Measurements from ENCODE around the gene ADAMTS5.

The ADAMTS5 gene

GRCh38 chr21:26948194-26948593 lies 18.7 kb downstream of the ADAMTS5 start:
- no peak for DNase-seq (ENCODE audit: low read depth in 2 of 2)

GRCh38 chr21:26946744-26947446 lies 20.0 kb downstream of the ADAMTS5 start:
- DNase-seq (ENCODE audit: low read depth in 2 of 2), result no peak

DNA sequence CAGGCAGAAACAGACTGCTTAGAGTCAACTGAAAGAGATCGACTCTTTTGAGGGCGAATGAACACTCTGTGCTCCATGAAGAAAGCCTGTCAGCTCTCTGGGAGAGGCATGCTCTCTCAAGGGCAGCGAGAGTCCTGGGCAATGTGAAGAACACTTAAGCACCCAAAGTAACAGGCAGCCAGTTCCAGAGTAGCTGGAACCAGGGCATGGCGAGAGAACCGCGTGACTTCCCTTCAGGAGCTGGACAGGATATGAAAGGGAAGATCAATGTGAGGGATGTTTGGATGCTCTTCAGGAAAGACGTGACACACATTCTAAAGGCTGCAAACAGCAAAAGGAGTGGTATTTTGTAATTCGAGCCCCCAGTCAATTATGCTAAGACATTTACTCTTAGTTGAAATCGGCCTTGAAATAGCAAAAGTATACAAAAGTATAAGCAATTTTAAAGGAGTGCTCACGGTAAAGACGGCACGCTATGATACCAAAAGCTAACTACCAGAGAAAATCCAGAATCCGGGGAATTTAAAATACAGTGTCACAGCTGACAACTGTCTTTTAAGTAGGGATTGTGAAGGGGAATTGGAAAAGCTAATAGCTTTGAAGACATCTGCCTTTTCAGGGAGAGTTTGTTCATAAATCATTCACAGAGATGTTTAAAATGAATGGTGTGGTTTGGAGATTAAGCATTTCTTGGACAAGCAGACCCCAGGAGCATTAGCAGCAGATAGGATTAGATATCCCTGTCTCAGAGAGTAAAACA lies 20.8 kb downstream of the ADAMTS5 start:
- no peak for DNase-seq (ENCODE audit: low read depth in 2 of 2)

- no peak for DNase-seq (ENCODE audit: low read depth in 2 of 2)
Observed at GRCh38 chr21:26943921-26944320, 23.0 kb downstream of the ADAMTS5 start.

DNA sequence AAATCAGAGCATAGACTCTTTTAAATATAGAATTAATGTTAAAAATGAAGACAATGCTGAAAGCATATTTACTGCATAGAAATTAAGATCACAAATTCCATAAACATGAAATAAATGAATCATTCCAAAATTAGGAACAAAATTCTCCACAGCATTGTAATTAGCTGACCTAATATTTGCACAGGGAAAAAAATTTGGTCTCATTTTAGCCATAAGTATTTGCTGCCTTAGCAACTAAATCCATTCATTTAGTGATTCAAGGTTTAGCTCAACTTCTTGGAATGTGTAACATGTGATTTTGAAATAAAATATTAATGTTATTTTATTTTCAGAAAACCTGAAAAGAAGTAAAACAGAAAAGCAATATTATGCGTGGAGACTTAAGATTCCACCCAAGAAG lies 25.5 kb downstream of the ADAMTS5 start:
- no peak for DNase-seq (ENCODE audit: low read depth in 2 of 2)

DNA sequence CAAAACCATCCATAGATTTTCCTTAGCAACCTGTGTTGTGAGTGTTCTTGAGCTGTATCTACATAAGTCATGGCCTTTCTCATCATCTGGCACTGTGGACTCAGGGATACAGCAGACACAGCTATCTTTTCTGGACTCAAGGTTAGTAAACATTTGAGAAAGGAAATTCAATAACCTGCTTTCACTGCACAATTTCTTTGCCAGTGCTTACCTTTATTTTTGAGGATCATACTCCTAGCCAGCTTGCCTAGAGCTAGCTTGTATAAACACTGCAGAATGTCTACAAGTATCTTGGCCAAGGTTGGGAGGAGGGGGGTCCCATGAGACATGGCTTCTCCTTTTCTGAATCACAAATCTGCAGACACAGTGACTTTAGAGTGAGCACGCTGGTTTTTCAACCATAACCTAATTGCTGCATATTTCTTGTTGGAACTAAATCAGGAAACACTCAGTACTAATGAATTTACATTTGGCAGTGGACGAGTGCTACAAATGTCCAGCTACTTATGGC lies 27.2 kb downstream of the ADAMTS5 start:
- no peak for DNase-seq (ENCODE audit: low read depth in 2 of 2)

DNA sequence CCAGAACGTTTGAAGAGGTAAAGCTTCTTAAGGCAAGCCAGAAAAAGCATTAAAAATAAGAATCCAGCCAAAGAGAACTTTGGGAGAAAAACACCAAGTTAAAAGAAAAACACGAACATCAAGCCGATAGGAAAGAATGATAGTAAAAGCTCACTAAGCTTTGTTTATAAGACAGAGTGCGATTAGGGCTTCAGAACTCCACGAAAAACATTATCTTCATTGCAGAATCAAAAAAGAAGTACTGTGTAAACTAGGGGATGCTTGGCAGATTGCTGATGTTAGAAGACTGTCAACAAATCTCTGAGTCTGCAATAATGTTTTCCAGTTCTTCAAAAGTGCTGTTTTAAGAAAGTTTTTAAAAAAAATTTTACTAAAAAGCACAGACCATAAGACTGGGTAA lies 30.2 kb downstream of the ADAMTS5 start:
- DNase-seq (ENCODE audit: low read depth in 2 of 2), result no peak

- no peak for DNase-seq (ENCODE audit: low read depth in 2 of 2)
Observed at GRCh38 chr21:26935977-26936376, 30.9 kb downstream of the ADAMTS5 start.

DNA sequence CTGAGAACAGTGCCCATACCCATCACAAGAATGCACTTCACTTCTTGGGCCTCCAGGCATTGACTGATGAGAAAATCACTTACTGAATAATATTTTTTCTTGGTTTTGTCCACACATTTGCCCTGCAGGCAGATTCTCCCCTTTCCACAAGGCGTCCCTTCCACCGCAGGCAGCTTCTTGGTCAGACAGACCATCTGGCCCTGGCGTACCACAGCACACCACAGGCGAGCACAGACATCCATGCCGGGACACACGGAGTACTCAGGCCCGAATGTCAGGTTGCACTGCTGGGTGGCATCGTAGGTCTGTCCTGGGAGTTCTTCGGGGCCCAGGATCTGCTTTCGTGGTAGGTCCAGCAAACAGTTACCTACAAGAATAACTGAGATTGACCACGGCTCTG lies 32.5 kb downstream of the ADAMTS5 start:
- no peak for DNase-seq (ENCODE audit: low read depth in 2 of 2)

GRCh38 chr21:26933448-26933847 lies 33.4 kb downstream of the ADAMTS5 start:
- no peak for DNase-seq (ENCODE audit: low read depth in 2 of 2)

DNA sequence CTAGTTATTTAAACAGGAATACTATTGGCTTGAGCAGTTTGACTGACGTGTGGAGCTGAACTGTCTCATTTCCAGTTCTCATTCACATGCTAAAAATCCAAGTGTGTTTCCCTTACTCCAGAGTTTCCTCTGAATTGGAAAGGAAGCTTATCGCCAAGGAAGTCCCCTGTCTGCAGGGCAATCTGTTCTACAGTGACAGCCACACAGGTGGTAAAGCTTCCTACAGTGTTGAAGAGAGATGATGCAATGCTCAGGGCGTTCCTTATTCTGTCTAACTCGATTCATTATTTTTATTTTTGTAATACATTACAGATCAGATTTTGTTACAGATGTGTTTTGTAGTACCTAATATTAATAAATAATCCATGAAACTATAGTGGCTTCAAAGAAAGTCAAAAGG lies 41.3 kb downstream of the ADAMTS5 start:
- DNase-seq (ENCODE audit: low read depth in 2 of 2), result no peak

GRCh38 chr21:26925122-26925521 lies 41.8 kb downstream of the ADAMTS5 start:
- DNase-seq (ENCODE audit: low read depth in 2 of 2), result no peak

DNA sequence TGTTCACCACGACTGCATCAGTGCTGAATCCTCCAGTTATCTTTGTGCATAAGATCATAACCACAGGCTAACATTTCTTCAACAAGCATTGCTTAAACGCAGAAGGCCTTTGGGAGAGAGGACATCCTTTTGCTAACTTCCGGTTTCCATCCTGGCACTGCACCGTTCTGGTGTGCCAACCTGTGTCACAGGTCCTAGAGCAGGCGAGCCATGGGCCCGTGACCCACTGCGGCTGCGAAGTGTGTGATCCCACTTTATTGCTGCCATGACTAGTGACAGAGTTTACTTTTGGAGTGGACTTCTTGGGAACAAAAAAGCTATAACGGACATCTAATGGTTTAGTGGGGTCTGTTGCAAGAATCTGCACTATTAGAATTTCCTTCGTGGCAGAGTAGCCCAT lies 42.9 kb downstream of the ADAMTS5 start:
- DNase-seq (ENCODE audit: low read depth in 2 of 2), result no peak

DNA sequence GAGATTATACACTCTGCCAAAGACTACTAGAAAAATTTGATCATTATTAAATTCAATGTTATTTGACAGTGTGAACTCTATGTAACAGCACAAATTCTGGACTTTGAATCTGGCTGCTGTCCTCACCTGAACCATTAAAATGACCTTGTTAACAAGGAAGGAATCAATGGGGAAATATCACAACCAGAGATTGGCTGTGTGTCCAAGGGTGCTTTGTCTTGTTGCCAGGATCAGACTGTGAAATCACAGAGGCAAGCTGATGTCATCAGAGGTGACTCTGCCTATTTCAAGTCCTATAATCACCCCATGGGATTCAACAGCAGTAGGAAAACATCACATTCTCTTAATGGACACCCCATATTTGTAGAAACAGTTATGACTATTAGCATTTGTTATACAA lies 46.8 kb downstream of the ADAMTS5 start:
- DNase-seq (ENCODE audit: low read depth in 2 of 2), result no peak

DNA sequence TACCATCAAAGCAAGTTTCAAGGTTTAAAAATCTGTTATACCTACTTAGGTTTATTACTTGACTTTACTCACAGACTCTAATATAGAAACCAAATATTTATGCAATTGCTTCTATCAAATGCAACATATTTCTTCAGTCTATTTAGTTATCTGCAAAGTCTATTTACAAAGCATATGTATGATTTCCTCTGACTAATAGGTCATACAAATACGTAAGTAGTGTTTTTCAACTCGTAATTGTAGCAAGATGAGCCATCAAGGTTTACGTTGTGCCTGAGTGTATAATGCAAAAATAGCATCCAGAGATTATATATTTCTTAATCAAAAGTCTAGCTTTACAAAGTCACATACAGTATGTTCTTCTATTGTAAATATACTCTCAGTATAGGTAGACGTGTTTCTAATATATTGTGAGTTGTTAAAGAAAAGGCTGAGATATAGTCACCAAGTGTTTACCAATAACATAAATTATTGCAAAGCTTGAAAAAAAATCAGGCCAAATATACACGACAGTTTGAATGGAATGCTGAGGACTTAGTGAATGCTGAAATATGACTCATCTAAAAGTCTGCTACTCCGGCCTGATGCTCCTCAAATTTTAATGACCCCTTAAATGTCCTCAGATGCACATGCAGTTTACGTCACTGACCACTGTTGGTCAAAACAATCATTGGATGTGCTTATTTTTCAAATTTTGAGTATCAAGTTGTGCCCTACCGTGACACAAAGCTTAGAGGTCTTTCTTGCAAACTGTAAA lies 48.4 kb downstream of the ADAMTS5 start:
- no peak for DNase-seq (ENCODE audit: low read depth in 2 of 2)

- DNase-seq (ENCODE audit: low read depth in 2 of 2), result no peak
Observed at GRCh38 chr21:26916799-26917198, 50.1 kb downstream of the ADAMTS5 start.

GRCh38 chr21:26914557-26914956 lies 52.3 kb downstream of the ADAMTS5 start:
- no peak for DNase-seq (ENCODE audit: low read depth in 2 of 2)

DNA sequence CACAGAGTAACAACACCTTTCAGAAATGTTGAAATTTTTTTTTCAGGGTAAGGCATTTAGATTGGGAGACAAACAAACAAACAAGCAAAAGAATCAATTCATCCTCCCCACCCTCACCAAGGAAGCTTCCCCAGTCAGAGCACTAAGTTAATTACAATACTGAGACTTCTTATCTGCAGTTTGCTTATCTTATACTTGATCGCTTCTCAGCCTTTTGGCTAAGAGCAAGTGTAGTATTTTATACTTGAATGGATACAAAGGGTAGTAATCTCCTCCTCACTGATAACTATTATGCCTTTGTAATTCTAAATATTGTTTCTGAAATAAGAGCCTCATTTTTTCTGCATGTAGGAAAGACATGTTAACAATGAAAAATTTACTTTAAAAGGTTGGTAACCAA lies 54.4 kb downstream of the ADAMTS5 start:
- no peak for DNase-seq (ENCODE audit: low read depth in 2 of 2)

DNA sequence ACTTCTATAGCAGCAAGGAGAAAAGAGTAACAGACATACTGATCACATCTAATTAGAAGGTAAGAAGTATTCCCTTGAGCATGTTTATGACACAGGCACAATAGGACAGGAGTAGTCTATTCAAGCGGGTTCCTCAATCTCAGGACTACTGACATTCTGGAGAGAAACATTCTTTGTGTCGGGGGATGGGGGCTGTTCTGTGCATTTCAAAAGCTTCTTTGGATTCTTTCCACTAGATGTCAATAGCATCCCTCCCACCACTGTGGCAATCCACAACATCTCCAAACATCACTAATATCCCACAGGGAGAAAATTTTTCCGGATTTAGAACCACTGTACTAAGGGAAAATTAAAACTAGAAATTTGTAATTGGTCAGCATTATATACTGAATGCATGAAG lies 56.9 kb downstream of the ADAMTS5 start:
- no peak for DNase-seq (ENCODE audit: low read depth in 2 of 2)

DNA sequence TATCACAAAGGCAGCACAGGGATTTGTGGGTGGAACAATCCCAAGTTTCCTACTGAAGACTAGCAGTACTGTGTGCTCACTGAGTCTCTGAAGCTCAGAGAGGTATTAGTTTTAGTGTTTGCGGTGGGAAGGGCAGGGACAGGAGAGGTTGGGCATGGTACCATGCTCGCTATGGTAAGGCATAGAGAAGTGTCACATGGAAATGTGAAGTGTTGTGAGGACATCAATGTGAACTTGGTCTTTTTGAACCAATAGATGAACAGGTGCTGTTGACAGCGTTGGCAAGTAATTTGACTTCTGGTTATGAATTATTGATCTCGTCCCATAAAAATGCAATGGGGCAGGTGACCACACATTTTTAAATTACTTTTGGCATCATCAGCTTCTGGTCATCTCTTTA lies 65.9 kb downstream of the ADAMTS5 start:
- no peak for DNase-seq (ENCODE audit: low read depth in 2 of 2)

DNA sequence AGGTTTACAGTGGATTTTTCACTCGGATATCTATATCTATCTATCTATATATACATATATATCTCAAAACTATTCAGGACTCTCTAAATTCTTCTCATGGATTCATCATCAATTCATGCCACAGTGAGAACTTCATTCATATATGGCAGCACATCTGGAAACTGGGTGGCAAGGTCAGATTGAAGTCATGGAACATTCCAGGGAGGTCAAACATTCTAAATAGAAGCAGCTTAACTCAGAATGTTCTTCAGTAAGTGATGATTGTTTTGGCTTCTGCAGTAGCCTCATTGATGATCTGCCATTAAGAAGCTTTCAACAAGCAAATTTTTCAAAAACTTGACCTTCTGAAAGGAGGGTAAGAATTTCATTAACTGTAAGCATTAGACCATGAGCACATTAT lies 74.7 kb downstream of the ADAMTS5 start:
- DNase-seq (ENCODE audit: low read depth in 2 of 2), result no peak

- DNase-seq (ENCODE audit: low read depth in 2 of 2), result no peak
Observed at GRCh38 chr21:26888931-26889330, 78.0 kb downstream of the ADAMTS5 start.

DNA sequence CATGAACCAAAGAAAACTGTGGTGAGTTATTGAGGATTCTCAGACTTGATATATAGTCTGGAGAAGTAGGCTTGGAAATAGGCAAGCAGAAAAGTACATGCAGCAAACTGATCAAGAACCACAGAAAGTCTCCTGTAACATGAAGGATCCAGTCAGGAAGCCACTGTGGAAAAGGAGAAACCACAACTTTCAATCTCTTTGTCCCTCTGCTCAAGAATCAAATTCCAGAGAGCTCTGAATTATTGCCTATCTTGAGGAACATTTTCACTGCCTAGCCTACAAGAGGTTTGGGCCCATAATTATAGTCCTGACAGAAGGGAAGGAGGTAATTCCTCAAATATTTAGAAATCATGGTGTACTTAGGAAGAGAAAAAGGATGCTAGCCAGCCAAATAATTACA lies 78.6 kb downstream of the ADAMTS5 start:
- DNase-seq (ENCODE audit: low read depth in 2 of 2), result no peak
